K562 (cell line): ENCODE results near the gene GLB1L2. TPM values are rescaled to one million over a fixed set of nuclear protein-coding genes. Genes with fewer than 3 reads are reported as not detected.

ENCODE experiments used
- BRCA1 ChIP-seq, 2 experiments: fragments of 450-650 bp in 1 of 2; sonication (generic) in 1 of 2; formaldehyde crosslinking in 1 of 2; IDR thresholded peaks; 2 replicates each; pipeline versions ENCODE4 v1.5.0 to v1.6.1; 2017 to 2020; ENCODE audit warnings: mild to moderate bottlenecking in 1 of 2, missing genetic modification reagents in 1 of 2
- DEAF1 ChIP-seq: fragments of 450-650 bp; formaldehyde crosslinking; IDR thresholded peaks from 2 replicates; pipeline ENCODE4 v1.4.0; 2020; ENCODE audit warnings: mild to moderate bottlenecking, moderate library complexity
- GMEB1 ChIP-seq: fragments of 250-450 bp; sonication (Bioruptor Pico); IDR thresholded peaks from 2 replicates; pipeline ENCODE4 v1.4.0; 2020; ENCODE audit warnings: mild to moderate bottlenecking
- KAT2B ChIP-seq: IDR thresholded peaks from one replicate; pipeline ENCODE4 v1.6.1; 2012; ENCODE audit warnings: low read depth, mild to moderate bottlenecking, control low read depth, inconsistent platforms, low read length, moderate library complexity
- PHTF2 ChIP-seq: fragments of 250-450 bp; sonication (Bioruptor Pico); IDR thresholded peaks from 2 replicates; pipeline ENCODE4 v1.5.0; 2021; ENCODE audit warnings: mild to moderate bottlenecking
- polyA plus RNA-seq, 8 experiments: library from polyadenylated mRNA; depleted of rRNA in 4 of 8; stranded (reverse) in 5 of 8; unstranded in 3 of 8; fragments of >200 nt; fragmentation: Nextera tagmentation in 2 of 8; fragmentation: Illumina TruSeq in 1 of 8; extraction: Ambion mirVana in 2 of 8; extraction: Trizol in 1 of 8; gene quantifications; 2 replicates each; pipeline versions ENCODE4 v1.2.1 to v1.2.3, GENCODE V29; 2011 to 2014; ENCODE audit warnings: inconsistent platforms in 1 of 8, missing spikeins in 1 of 8
- total RNA-seq, 7 experiments: library from RNA; depleted of rRNA in 6 of 7; stranded (reverse); fragments of >200 nt in 6 of 7; fragmentation: Illumina TruSeq in 2 of 7; extraction: Trizol in 2 of 7; gene quantifications; 2 replicates each; pipeline versions ENCODE4 v1.2.1 to v1.2.3, GENCODE V29; 2011 to 2021; ENCODE audit warnings: low replicate concordance in 1 of 7
- TF ChIP-seq, protein P1 (sequence below): sonication (generic); formaldehyde crosslinking; IDR thresholded peaks from 2 replicates; pipeline ENCODE4 v1.8.1; 2023; ENCODE audit warnings: missing genetic modification reagents, mild to moderate bottlenecking, borderline replicate concordance
- TF ChIP-seq, protein P2 (sequence below): sonication (generic); formaldehyde crosslinking; IDR thresholded peaks from 2 replicates; pipeline ENCODE4 v1.8.1; 2023; ENCODE audit warnings: mild to moderate bottlenecking, missing genetic modification reagents
- TF ChIP-seq, protein P3 (sequence below): sonication (generic); formaldehyde crosslinking; IDR thresholded peaks from 2 replicates; pipeline ENCODE4 v1.8.0; 2022; ENCODE audit warnings: missing genetic modification reagents, mild to moderate bottlenecking, moderate library complexity, borderline replicate concordance

GLB1L2 gene
- total and polyA plus RNA-seq, 9 of the 15 experiments (the other 6 are each of a cell fraction or from before 2014, with no cell fraction given), result 0.84 to 21.4 (median 13.8) TPM

DNA sequence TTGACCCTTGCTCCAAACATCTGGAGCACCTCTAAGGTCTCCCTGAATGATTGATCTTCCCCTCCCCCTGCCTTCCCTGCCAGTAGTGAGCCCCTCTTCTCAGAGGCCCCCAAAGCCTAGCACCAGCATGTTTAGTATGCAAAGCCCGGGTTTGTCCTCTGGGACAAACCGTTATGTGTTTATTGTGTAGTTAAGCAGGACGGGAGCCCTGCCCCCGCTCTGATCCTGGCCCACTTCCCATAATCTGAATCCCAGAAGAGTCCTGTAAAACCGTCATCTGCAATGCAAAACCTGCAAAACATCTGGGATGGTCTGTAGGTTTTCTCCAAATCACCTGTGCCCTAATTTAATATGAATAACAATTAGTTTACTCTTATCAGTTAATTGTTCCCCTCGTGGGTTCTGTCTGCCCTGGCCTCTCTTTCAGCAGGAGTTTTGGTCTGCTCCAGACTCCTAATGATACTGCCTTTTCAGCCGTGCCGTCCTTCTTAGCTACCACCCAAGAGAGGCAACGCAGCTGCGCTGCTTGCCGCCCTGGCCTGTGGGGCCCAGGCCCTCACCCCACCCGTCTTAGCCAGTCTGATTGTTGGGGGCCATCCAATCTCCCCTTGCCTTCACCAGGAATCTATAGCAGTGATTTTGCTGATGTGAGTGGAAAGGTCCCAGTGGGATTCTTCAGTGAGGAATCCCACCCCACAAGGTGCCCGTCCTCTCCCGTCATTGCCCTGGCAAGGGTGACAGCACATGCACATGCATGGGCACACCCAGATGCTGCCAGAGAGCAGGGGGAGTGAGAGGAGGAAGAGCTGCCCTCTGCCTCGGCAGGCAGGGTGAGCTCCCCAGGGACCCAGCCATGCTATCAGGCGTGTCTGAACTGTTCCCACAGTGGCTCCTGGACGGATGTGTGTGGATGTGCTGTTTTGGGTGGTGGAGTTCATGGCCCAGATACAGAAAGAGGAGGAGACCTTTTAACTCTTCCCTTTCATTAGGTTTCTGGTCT lies 83.3 kb downstream of the GLB1L2 start (continued):
- TF ChIP-seq DEAF1 (no peak), BRCA1 (IDR thresholded peaks at IDR 0.05) (no peak), BRCA1 (CRISPR knock-in tag; IDR thresholded peaks at IDR 0.05) (no peak), PHTF2 (CRISPR knock-in tag) (no peak), GMEB1 (CRISPR knock-in tag) (no peak), KAT2B (no peak)
- TF ChIP-seq, protein P1, sequence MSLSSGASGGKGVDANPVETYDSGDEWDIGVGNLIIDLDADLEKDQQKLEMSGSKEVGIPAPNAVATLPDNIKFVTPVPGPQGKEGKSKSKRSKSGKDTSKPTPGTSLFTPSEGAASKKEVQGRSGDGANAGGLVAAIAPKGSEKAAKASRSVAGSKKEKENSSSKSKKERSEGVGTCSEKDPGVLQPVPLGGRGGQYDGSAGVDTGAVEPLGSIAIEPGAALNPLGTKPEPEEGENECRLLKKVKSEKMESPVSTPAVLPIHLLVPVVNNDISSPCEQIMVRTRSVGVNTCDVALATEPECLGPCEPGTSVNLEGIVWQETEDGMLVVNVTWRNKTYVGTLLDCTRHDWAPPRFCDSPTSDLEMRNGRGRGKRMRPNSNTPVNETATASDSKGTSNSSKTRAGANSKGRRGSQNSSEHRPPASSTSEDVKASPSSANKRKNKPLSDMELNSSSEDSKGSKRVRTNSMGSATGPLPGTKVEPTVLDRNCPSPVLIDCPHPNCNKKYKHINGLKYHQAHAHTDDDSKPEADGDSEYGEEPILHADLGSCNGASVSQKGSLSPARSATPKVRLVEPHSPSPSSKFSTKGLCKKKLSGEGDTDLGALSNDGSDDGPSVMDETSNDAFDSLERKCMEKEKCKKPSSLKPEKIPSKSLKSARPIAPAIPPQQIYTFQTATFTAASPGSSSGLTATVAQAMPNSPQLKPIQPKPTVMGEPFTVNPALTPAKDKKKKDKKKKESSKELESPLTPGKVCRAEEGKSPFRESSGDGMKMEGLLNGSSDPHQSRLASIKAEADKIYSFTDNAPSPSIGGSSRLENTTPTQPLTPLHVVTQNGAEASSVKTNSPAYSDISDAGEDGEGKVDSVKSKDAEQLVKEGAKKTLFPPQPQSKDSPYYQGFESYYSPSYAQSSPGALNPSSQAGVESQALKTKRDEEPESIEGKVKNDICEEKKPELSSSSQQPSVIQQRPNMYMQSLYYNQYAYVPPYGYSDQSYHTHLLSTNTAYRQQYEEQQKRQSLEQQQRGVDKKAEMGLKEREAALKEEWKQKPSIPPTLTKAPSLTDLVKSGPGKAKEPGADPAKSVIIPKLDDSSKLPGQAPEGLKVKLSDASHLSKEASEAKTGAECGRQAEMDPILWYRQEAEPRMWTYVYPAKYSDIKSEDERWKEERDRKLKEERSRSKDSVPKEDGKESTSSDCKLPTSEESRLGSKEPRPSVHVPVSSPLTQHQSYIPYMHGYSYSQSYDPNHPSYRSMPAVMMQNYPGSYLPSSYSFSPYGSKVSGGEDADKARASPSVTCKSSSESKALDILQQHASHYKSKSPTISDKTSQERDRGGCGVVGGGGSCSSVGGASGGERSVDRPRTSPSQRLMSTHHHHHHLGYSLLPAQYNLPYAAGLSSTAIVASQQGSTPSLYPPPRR (CRISPR knock-in tag), result no peak
- TF ChIP-seq, protein P2, sequence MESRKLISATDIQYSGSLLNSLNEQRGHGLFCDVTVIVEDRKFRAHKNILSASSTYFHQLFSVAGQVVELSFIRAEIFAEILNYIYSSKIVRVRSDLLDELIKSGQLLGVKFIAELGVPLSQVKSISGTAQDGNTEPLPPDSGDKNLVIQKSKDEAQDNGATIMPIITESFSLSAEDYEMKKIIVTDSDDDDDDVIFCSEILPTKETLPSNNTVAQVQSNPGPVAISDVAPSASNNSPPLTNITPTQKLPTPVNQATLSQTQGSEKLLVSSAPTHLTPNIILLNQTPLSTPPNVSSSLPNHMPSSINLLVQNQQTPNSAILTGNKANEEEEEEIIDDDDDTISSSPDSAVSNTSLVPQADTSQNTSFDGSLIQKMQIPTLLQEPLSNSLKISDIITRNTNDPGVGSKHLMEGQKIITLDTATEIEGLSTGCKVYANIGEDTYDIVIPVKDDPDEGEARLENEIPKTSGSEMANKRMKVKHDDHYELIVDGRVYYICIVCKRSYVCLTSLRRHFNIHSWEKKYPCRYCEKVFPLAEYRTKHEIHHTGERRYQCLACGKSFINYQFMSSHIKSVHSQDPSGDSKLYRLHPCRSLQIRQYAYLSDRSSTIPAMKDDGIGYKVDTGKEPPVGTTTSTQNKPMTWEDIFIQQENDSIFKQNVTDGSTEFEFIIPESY (CRISPR knock-in tag), result no peak
- TF ChIP-seq, protein P3, sequence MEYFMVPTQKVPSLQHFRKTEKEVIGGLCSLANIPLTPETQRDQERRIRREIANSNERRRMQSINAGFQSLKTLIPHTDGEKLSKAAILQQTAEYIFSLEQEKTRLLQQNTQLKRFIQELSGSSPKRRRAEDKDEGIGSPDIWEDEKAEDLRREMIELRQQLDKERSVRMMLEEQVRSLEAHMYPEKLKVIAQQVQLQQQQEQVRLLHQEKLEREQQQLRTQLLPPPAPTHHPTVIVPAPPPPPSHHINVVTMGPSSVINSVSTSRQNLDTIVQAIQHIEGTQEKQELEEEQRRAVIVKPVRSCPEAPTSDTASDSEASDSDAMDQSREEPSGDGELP (CRISPR knock-in tag), result no peak
